WTC11 (cell line): Measurements from ENCODE around the gene IP6K2. TPM values are rescaled to one million over a fixed set of nuclear protein-coding genes. Genes with fewer than 3 reads are reported as not detected.

ENCODE experiments used
- ATAC-seq: fragments of 200-7000 bp; cut with Tn5 transposase; 2 replicates; pipeline ENCODE4 v1.10.0; 2021; ENCODE audit warnings: mild to moderate bottlenecking, moderate library complexity
- CTCF ChIA-PET: fragments of 300-600 bp; sonication (Branson Sonifier 250); formaldehyde crosslinking; loops from one replicate; lab custom pipeline; 2021; ENCODE audit warnings: antibody characterized with exemption; lab: Charles Lee
- POLR2A ChIA-PET: fragments of 350-600 bp; sonication (Branson Sonifier 250); formaldehyde crosslinking; loops from one replicate; lab custom pipeline; 2021; ENCODE audit warnings: antibody characterized with exemption; lab: Charles Lee
- DNase-seq: peaks from one replicate; pipeline ENCODE4 v3.0.0; 2021; ENCODE audit warnings: low spot score
- H3K27ac Mint-ChIP-seq: 2 replicates; pipeline ENCODE4 v1.8.0; 2021; ENCODE audit warnings: mixed read lengths
- H3K27me3 Mint-ChIP-seq: 2 replicates; pipeline ENCODE4 v1.8.0; 2021; ENCODE audit warnings: low read depth, mild to moderate bottlenecking, moderate library complexity, mixed read lengths
- H3K36me3 Mint-ChIP-seq: 2 replicates; pipeline ENCODE4 v1.8.0; 2021; ENCODE audit warnings: mixed read lengths
- H3K4me1 Mint-ChIP-seq: 2 replicates; pipeline ENCODE4 v1.8.0; 2022; ENCODE audit warnings: mixed read lengths
- H3K4me3 Mint-ChIP-seq: 2 replicates; pipeline ENCODE4 v1.8.0; 2021; ENCODE audit warnings: mild to moderate bottlenecking, moderate library complexity, mixed read lengths
- H3K9me3 Mint-ChIP-seq: 2 replicates; pipeline ENCODE4 v1.8.0; 2021; ENCODE audit warnings: mixed read lengths
- CREM ChIP-seq: sonication (generic); formaldehyde crosslinking; IDR thresholded peaks from 2 replicates; pipeline ENCODE4 v1.8.1; 2022; ENCODE audit warnings: mild to moderate bottlenecking, missing genetic modification reagents, moderate library complexity
- ESRRA ChIP-seq: sonication (generic); formaldehyde crosslinking; IDR thresholded peaks from 2 replicates; pipeline ENCODE4 v1.8.1; 2022; ENCODE audit warnings: mild to moderate bottlenecking, missing genetic modification reagents, borderline replicate concordance
- JAZF1 ChIP-seq: fragments of 250-450 bp; sonication (Bioruptor Pico); IDR thresholded peaks from 2 replicates; pipeline ENCODE4 v1.9.0; 2021; ENCODE audit warnings: moderate library complexity, mild to moderate bottlenecking, inconsistent platforms
- KAT7 ChIP-seq: sonication (generic); formaldehyde crosslinking; IDR thresholded peaks from 2 replicates; pipeline ENCODE4 v1.8.1; 2023; ENCODE audit warnings: missing genetic modification reagents, mild to moderate bottlenecking, borderline replicate concordance
- MXD4 ChIP-seq: fragments of 250-450 bp; sonication (Bioruptor Pico); IDR thresholded peaks from 2 replicates; pipeline ENCODE4 v1.8.0; 2021; ENCODE audit warnings: mild to moderate bottlenecking, moderate library complexity, borderline replicate concordance
- NFATC4 ChIP-seq: fragments of 250-450 bp; sonication (Bioruptor Pico); IDR thresholded peaks from 2 replicates; pipeline ENCODE4 v1.9.0; 2021; ENCODE audit warnings: mild to moderate bottlenecking
- NFYB ChIP-seq: sonication (generic); formaldehyde crosslinking; conservative IDR thresholded peaks from 2 replicates; pipeline ENCODE4 v1.8.0; 2022; ENCODE audit warnings: low read depth, missing genetic modification reagents
- NR2C2 ChIP-seq: sonication (generic); formaldehyde crosslinking; IDR thresholded peaks from 2 replicates; pipeline ENCODE4 v1.8.0; 2022; ENCODE audit warnings: mild to moderate bottlenecking, missing genetic modification reagents
- NR3C1 ChIP-seq: sonication (generic); formaldehyde crosslinking; conservative IDR thresholded peaks from 2 replicates; pipeline ENCODE4 v1.8.1; 2023; ENCODE audit warnings: low read depth, mild to moderate bottlenecking, missing genetic modification reagents
- SMAD4 ChIP-seq: sonication (generic); formaldehyde crosslinking; IDR thresholded peaks from 2 replicates; pipeline ENCODE4 v1.8.0; 2022; ENCODE audit warnings: mild to moderate bottlenecking, missing genetic modification reagents
- TCF7 ChIP-seq: sonication (generic); formaldehyde crosslinking; IDR thresholded peaks from 2 replicates; pipeline ENCODE4 v1.8.0; 2022; ENCODE audit warnings: mild to moderate bottlenecking, low read depth, missing genetic modification reagents, moderate library complexity
- TP53 ChIP-seq: sonication (generic); formaldehyde crosslinking; IDR thresholded peaks from 2 replicates; pipeline ENCODE4 v1.8.1; 2023; ENCODE audit warnings: mild to moderate bottlenecking, missing genetic modification reagents
- ZNF396 ChIP-seq: fragments of 250-450 bp; sonication (Bioruptor Pico); IDR thresholded peaks from 2 replicates; pipeline ENCODE4 v1.8.0; 2021; ENCODE audit warnings: mild to moderate bottlenecking, moderate library complexity, borderline replicate concordance
- total RNA-seq: library from RNA; stranded (reverse); gene quantifications from 3 replicates; pipeline ENCODE4 v1.2.3, GENCODE V29; 2021
- TF ChIP-seq, protein P1 (sequence below): sonication (generic); formaldehyde crosslinking; conservative IDR thresholded peaks from 2 replicates; pipeline ENCODE4 v1.8.1; 2022; ENCODE audit warnings: mild to moderate bottlenecking, missing genetic modification reagents
- TF ChIP-seq, protein P2 (sequence below): fragments of 200-600 bp; IDR thresholded peaks from 2 replicates; pipeline ENCODE4 v1.8.0; 2022; ENCODE audit warnings: antibody characterized with exemption
- TF ChIP-seq, protein P3 (sequence below): sonication (generic); formaldehyde crosslinking; IDR thresholded peaks from 2 replicates; pipeline ENCODE4 v1.8.1; 2022; ENCODE audit warnings: mild to moderate bottlenecking, moderate library complexity, missing genetic modification reagents
- TF ChIP-seq, protein P4 (sequence below): sonication (generic); formaldehyde crosslinking; IDR thresholded peaks from 2 replicates; pipeline ENCODE4 v1.8.0; 2022; ENCODE audit warnings: mild to moderate bottlenecking, missing genetic modification reagents
- TF ChIP-seq, protein P5 (sequence below): sonication (generic); formaldehyde crosslinking; IDR thresholded peaks from 2 replicates; pipeline ENCODE4 v1.8.0; 2022; ENCODE audit warnings: mild to moderate bottlenecking, missing genetic modification reagents
- TF ChIP-seq, protein P6 (sequence below): sonication (generic); formaldehyde crosslinking; IDR thresholded peaks from 2 replicates; pipeline ENCODE4 v1.8.0; 2022; ENCODE audit warnings: mild to moderate bottlenecking, missing genetic modification reagents
- TF ChIP-seq, protein P7 (sequence below): sonication (generic); formaldehyde crosslinking; conservative IDR thresholded peaks from 2 replicates; pipeline ENCODE4 v1.8.1; 2023; ENCODE audit warnings: mild to moderate bottlenecking, low read depth, missing genetic modification reagents, moderate library complexity
- TF ChIP-seq, protein P8 (sequence below): sonication (generic); formaldehyde crosslinking; IDR thresholded peaks from 2 replicates; pipeline ENCODE4 v1.8.1; 2023; ENCODE audit warnings: mild to moderate bottlenecking, missing genetic modification reagents

Gene IP6K2
- total RNA-seq, 1 experiment from 2014 or later = 123 TPM

DNA sequence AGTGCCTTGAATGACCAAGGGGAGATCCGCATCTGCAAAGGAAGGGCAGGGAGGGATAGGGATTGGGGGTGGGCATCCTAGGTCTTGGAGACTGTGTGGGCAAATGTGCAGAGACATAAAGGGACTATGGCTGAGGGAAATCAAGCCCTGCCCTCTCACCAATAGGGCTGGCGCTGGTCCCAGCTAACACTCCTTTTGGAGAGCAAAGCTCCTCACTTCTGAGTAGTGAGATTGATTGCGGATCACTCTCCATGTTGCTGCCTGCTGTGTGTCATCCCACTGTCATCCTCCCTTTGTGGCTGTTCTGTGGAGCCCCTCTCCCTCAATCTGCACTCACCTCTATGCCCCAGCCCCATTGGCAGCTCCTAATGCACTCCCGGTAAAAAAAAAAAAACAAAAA is 52.1 kb downstream of the IP6K2 start (continued):
- TF ChIP-seq, protein P1, sequence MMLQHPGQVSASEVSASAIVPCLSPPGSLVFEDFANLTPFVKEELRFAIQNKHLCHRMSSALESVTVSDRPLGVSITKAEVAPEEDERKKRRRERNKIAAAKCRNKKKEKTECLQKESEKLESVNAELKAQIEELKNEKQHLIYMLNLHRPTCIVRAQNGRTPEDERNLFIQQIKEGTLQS = no peak
- TF ChIP-seq, protein P2, sequence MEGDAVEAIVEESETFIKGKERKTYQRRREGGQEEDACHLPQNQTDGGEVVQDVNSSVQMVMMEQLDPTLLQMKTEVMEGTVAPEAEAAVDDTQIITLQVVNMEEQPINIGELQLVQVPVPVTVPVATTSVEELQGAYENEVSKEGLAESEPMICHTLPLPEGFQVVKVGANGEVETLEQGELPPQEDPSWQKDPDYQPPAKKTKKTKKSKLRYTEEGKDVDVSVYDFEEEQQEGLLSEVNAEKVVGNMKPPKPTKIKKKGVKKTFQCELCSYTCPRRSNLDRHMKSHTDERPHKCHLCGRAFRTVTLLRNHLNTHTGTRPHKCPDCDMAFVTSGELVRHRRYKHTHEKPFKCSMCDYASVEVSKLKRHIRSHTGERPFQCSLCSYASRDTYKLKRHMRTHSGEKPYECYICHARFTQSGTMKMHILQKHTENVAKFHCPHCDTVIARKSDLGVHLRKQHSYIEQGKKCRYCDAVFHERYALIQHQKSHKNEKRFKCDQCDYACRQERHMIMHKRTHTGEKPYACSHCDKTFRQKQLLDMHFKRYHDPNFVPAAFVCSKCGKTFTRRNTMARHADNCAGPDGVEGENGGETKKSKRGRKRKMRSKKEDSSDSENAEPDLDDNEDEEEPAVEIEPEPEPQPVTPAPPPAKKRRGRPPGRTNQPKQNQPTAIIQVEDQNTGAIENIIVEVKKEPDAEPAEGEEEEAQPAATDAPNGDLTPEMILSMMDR = no peak
- no peak for TF ChIP-seq SMAD4 (CRISPR knock-in tag)
- no peak for TF ChIP-seq ESRRA (CRISPR knock-in tag)
- no peak for TF ChIP-seq TP53
- TF ChIP-seq ZNF396 = no peak

DNA sequence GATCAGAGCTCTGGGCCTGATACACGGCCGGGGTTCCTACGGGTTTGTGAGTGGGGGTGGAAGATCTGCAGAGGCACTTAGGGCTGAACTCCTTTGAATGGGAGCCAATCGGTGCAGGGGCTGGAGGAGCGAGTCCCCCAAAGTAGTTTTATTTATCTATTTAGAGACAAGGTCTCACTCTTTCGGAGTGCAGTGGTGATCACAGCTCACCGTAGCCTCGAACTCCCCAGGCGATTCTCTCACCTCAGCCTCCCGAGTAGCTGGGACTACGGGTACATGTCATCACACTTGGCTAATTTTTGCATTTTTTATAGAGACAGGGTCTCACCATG is 52.7 kb downstream of the IP6K2 start:
- ATAC-seq (no peak), DNase-seq (no peak)
- CTCF ChIA-PET = interaction anchor here (0.6 to 5.2 kb wide), 21 partner anchors 10 to 468 kb away, joined by 3 to 51 read pairs (median 5); partner anchors contain the start of genes IP6K2, LAMB2, NCKIPSD and NDUFAF3
- Mint-ChIP-seq H3K27me3 (no peaks in the 10 kb centered on the region), H3K4me3 (peak overlapping the region; percentile 88), H3K36me3 (peaks cover 27% of the 10 kb centered on the region), H3K27ac (peak overlapping the region; percentile 99), H3K9me3 (0 out of 2 replicates have a peak, but pooled peaks cover 4% of the 10 kb centered on the region), H3K4me1 (peaks cover 14% of the 10 kb centered on the region)
- TF ChIP-seq NFATC4 (CRISPR knock-in tag) (no peak), KAT7 (no peak), CREM (CRISPR knock-in tag) (no peak), ZNF396 (no peak), NR2C2 (CRISPR knock-in tag) (no peak), NR3C1 (no peak), NFYB (CRISPR knock-in tag) (no peak), MXD4 (no peak), TCF7 (CRISPR knock-in tag) (no peak), JAZF1 (CRISPR knock-in tag) (no peak)
- TF ChIP-seq, protein P3, sequence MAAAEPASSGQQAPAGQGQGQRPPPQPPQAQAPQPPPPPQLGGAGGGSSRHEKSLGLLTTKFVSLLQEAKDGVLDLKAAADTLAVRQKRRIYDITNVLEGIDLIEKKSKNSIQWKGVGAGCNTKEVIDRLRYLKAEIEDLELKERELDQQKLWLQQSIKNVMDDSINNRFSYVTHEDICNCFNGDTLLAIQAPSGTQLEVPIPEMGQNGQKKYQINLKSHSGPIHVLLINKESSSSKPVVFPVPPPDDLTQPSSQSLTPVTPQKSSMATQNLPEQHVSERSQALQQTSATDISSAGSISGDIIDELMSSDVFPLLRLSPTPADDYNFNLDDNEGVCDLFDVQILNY (CRISPR knock-in tag) = no peak
- TF ChIP-seq, protein P4, sequence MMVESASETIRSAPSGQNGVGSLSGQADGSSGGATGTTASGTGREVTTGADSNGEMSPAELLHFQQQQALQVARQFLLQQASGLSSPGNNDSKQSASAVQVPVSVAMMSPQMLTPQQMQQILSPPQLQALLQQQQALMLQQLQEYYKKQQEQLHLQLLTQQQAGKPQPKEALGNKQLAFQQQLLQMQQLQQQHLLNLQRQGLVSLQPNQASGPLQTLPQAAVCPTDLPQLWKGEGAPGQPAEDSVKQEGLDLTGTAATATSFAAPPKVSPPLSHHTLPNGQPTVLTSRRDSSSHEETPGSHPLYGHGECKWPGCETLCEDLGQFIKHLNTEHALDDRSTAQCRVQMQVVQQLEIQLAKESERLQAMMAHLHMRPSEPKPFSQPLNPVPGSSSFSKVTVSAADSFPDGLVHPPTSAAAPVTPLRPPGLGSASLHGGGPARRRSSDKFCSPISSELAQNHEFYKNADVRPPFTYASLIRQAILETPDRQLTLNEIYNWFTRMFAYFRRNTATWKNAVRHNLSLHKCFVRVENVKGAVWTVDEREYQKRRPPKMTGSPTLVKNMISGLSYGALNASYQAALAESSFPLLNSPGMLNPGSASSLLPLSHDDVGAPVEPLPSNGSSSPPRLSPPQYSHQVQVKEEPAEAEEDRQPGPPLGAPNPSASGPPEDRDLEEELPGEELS (CRISPR knock-in tag) = no peak
- TF ChIP-seq, protein P5, sequence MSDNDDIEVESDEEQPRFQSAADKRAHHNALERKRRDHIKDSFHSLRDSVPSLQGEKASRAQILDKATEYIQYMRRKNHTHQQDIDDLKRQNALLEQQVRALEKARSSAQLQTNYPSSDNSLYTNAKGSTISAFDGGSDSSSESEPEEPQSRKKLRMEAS = no peak
- TF ChIP-seq, protein P6, sequence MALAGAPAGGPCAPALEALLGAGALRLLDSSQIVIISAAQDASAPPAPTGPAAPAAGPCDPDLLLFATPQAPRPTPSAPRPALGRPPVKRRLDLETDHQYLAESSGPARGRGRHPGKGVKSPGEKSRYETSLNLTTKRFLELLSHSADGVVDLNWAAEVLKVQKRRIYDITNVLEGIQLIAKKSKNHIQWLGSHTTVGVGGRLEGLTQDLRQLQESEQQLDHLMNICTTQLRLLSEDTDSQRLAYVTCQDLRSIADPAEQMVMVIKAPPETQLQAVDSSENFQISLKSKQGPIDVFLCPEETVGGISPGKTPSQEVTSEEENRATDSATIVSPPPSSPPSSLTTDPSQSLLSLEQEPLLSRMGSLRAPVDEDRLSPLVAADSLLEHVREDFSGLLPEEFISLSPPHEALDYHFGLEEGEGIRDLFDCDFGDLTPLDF (CRISPR knock-in tag) = no peak
- TF ChIP-seq, protein P7, sequence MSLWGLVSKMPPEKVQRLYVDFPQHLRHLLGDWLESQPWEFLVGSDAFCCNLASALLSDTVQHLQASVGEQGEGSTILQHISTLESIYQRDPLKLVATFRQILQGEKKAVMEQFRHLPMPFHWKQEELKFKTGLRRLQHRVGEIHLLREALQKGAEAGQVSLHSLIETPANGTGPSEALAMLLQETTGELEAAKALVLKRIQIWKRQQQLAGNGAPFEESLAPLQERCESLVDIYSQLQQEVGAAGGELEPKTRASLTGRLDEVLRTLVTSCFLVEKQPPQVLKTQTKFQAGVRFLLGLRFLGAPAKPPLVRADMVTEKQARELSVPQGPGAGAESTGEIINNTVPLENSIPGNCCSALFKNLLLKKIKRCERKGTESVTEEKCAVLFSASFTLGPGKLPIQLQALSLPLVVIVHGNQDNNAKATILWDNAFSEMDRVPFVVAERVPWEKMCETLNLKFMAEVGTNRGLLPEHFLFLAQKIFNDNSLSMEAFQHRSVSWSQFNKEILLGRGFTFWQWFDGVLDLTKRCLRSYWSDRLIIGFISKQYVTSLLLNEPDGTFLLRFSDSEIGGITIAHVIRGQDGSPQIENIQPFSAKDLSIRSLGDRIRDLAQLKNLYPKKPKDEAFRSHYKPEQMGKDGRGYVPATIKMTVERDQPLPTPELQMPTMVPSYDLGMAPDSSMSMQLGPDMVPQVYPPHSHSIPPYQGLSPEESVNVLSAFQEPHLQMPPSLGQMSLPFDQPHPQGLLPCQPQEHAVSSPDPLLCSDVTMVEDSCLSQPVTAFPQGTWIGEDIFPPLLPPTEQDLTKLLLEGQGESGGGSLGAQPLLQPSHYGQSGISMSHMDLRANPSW (CRISPR knock-in tag) = no peak
- TF ChIP-seq, protein P8, sequence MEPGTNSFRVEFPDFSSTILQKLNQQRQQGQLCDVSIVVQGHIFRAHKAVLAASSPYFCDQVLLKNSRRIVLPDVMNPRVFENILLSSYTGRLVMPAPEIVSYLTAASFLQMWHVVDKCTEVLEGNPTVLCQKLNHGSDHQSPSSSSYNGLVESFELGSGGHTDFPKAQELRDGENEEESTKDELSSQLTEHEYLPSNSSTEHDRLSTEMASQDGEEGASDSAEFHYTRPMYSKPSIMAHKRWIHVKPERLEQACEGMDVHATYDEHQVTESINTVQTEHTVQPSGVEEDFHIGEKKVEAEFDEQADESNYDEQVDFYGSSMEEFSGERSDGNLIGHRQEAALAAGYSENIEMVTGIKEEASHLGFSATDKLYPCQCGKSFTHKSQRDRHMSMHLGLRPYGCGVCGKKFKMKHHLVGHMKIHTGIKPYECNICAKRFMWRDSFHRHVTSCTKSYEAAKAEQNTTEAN = no peak
- TF ChIP-seq, protein P2 = no peak; the same call in 1 of the 2 replicates
- POLR2A ChIA-PET = interaction anchor here (1.2 to 4.4 kb wide), 4 partner anchors 20 to 255 kb away, joined by 3 to 41 read pairs (median 16); partner anchors contain the start of genes ARIH2, IP6K2 and SLC26A6
